Fibroblast of skin of abdomen (primary cell): ENCODE data around the gene HORMAD2.

Source experiments
- DNase-seq: peaks from one replicate; pipeline ENCODE4 v3.0.0-alpha.2; 2013

Gene HORMAD2

DNA sequence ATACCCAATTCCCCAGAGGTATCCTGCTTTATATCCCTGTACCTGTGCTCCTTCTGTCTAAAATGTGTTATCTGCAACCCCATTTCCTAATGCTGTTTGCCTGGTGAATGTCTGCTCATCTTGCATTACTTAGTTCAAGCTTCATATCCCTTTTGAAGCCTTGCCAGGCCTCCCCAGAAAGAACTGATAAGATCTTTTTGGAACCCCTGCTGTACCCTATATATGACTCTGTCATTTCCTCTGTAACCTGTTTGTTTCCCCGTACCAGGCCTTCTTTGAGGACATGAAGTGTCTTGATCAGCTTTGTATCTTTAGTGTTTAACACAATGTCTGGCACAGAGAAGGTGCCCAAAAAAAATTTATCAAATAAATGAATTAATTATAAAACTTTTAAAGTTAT lies 88.7 kb downstream of the HORMAD2 start:
- no peak for DNase-seq

- no peak for DNase-seq
Observed at GRCh38 chr22:30170129-30170528, 89.9 kb downstream of the HORMAD2 start.

GRCh38 chr22:30171008-30171407 lies 90.7 kb downstream of the HORMAD2 start:
- no peak for DNase-seq

DNA sequence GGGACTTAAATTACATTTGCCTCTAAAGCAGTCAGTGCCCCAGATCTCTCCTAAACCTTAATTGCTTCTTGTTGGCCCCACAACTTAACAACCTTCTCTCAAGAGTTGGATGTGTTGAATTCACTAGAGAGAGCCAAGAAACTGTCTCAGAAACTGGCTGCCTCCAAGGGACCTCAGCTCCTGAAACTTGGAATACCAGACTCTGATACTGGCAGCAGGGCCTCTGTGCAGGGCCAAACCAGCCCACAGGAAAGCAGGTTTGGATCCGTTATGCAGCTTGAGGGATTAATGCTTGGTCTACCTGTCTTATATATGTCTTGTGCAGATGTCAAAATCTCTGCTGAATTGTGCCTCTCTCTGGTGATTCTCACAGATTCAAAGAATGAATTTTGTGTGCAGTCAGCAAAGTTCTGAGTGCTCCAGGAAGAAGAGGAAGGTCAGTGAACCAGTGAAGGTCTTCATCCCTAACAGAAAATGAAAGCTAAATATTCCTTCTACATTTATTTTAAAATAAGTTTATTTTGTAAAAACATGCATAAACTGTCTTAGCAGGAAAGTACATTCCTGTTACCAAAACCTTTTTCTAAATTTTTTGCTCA lies 95.5 kb downstream of the HORMAD2 start:
- DNase-seq = no peak

DNA sequence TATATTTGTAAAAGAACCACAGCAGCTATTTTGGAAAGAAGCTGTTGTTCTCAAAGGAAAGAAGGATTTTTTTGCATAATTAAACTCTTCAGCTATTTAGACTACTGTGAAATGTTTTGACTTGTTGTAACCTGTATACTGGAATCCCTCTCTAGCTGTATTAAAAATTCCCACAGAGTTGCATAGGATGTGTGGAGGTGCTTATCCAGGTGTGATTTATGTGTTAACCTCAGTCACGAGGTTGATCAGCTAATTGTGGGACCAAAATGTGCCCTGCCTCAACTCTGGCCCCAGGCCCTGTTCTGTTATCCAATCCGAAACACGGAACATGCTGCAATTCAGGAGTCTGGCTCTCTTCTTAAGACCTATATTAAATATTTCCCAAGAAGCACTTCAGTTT lies 96.2 kb downstream of the HORMAD2 start:
- DNase-seq = no peak

DNA sequence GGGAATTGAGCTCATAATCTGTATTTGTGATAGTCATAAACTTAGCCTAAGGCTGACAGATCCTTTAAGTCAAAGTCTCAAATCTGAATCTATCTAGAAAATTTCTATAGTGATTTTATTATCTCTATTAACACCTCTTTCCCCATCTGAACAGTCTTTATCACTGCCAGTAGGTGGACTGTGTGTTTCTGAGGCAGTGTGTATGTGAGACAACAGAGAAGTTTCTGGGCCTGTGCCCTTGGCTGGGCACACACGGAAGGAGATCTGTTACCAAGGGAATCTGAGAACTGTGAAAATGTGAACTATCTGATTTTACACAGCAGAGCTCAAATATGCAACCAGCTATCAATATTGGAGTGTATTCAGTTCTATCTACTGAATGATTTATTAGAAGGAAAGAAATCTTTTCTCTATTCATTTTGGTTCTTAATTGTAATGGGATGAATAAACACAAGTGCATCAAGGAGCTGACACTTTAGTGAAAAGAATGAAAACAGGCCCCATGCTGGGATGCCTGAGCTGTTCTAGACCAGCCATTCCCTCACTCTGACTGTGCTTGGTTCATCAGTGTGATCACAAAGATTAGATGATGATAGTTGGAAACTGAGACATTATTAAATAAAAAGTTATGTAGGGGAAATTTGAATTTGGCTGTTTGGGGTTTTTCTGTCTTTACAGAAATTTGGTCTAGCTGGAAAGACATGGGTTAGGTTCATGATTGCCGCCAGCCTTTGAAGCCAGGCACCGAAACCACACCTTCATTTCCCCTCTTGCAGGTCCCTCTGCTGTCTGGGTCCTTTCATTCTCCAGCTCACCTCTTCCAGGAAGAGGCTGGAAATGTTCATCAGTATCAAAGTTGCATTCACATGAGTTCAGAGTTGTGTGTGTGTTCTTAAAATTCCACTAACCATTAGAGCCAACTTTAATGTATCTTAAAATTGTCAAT lies 98.2 kb downstream of the HORMAD2 start:
- no peak for DNase-seq

DNA sequence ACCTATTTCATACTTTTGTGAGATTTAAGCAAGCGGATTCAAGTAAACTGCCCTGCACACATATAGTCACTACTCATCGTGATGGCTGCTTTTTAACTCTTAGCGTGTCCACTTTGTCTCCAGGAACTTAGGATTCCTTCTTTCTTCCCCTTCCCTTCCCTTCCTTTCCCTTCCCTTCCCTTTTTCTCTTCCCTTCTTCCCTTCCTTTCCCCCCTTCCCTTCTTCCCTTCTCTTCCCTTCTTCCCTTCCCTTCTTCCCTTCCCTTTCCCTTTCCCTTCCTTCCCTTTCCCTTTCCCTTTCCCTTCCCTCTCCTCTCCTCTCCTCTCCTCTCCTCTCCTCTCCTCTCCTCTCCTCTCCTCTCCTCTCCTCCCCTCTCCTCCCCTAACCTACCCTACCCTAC lies 100.4 kb downstream of the HORMAD2 start:
- DNase-seq = no peak

- DNase-seq = no peak
Observed at GRCh38 chr22:30181459-30182349, 101.4 kb downstream of the HORMAD2 start.

DNA sequence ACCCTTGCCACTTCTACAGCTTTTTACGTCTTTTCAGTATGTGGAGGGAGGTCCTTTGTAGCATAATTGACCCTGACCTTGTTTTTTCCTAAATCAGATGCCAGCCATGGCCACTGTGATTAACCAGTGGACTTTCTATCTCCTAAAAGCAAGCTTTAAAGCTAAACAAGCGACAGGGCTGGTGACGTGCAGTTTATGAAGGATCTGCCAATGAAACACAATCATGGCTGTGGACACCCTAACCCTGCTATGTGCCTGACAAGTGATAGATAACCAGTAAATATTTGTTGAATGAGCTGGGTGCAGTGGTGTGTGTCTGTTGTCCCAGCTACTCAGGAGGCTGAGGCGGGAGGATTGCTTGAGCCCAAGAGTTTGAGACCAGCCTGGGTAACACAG lies 102.1 kb downstream of the HORMAD2 start:
- DNase-seq = no peak

GRCh38 chr22:30182815-30183214 lies 102.6 kb downstream of the HORMAD2 start:
- DNase-seq = no peak

- DNase-seq = no peak
Observed at GRCh38 chr22:30183271-30183670, 103.0 kb downstream of the HORMAD2 start.

- peak; percentile 78 for DNase-seq
Observed at GRCh38 chr22:30183861-30184278, 103.6 kb downstream of the HORMAD2 start.

- no peak for DNase-seq
Observed at GRCh38 chr22:30185129-30185528, 104.9 kb downstream of the HORMAD2 start.

DNA sequence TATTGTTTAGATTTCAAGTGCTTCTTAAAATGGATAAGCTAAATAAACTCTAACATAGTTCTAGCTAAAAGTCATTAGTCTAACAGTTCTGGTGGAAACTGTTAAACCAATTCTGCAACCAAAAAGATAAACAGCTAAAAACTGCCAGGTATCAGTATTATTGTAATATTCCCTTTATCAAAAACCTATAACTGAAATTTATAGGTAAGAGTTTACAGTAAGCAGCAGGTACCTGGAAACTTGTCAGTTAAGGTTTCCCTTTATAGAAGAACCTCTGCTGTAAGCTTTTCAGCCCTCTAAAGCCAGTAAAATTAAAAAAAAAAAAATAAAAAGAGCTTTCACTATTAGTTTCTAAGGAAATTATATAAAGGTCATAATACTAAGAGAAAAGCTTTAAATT lies 105.3 kb downstream of the HORMAD2 start:
- DNase-seq = no peak

GRCh38 chr22:30186041-30186440 lies 105.8 kb downstream of the HORMAD2 start:
- no peak for DNase-seq

GRCh38 chr22:30186510-30186909 lies 106.2 kb downstream of the HORMAD2 start:
- no peak for DNase-seq

- DNase-seq = no peak
Observed at GRCh38 chr22:30187094-30187493, 106.8 kb downstream of the HORMAD2 start.

DNA sequence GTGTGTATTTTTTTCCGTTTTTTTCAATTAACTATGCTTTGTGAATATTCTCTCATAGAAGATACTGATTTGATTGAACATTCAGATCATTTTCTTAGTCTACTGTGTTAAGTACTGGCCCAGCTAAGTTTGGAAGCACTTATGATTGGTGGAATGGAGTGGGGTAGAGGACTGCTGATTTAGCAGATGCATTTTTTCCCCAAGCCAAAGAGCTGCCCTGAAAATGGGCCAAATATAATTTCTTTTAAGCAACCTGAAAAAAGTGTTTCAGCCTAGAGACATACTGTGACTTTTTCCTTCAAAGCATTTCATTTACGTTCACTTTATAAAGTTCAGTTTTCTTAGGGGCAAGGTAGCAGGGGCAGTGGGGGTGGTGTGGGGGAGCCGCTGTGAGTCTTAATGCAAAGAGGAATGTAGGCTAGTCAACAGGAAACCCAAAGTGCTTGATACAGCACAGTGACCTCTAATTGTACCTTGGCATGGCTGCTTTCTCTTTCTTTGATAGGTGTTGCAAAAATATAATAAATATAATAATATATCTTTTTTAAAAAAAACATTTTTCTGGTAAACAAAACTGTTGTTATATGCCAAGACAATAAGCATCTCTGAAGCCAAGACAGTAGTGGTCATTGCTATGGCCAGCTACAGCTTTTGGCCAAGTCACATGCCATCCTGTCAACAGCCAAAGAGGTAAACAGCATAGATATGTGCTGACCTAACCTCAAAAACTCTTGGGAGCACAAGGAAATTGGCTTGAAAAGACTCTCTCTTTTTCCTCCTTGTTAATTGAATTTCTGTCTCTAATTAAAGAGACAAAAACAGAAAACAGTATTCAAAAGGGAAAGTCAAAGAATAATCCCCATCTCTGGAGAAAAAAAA lies 107.5 kb downstream of the HORMAD2 start:
- DNase-seq = no peak

GRCh38 chr22:30188911-30189310 lies 108.6 kb downstream of the HORMAD2 start:
- no peak for DNase-seq

DNA sequence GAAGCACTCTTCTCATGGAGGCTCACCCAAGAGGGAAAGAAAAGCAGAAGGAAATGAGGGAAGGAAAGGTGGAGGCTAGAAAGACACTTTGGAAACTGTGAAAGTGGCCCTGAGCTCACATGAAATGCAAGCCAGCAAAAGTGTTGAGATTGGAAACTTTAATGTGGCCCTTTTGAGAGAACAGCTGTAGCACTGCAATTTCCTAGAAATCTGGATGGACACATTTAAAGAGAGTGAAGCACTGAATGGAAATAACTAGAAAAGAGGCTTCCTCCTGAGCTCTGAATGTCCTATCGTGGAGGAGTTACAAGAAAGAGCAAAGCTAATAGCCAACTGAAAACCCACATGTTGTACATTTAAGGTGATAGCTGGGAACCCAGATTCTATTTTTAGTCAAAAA lies 110.3 kb downstream of the HORMAD2 start:
- DNase-seq = no peak

- DNase-seq = peak; percentile 80
Observed at GRCh38 chr22:30191040-30191701, 110.9 kb downstream of the HORMAD2 start.
